Right forelimb (tissue), 1 donor: ENCODE data around the gene ZNF491.
A peak's percentile ranks its signal among the peaks of the same experiment; 100 is the strongest.
"Not testable (repeated sequence)": the region's sequence is repeated elsewhere in the genome, so short reads cannot be mapped to it uniquely, and the experiment has no call there.

Source experiments
- DNase-seq: peaks from one replicate; pipeline ENCODE4 v3.0.0-alpha.2; 2018

The ZNF491 gene

GRCh38 chr19:11807099-11807380, 8.7 kb downstream of the ZNF491 start:
- no peak for DNase-seq

- DNase-seq: no peak
These were observed 15.3 kb downstream of the ZNF491 start for GRCh38 chr19:11813703-11814028.

GRCh38 chr19:11814029-11814699, 15.8 kb downstream of the ZNF491 start, which contains the start of gene ZNF440:
Gene ZNF440 (plus strand): TSS chr19:11814273. CDS start chr19:11814448, 175 bp downstream.
- DNase-seq: peak; percentile 98

- DNase-seq: no peak
These were observed 16.3 kb downstream of the ZNF491 start for GRCh38 chr19:11814700-11815035.

GRCh38 chr19:11821474-11822109, 23.3 kb downstream of the ZNF491 start:
- DNase-seq: no peak

GRCh38 chr19:11828957-11829876, 30.9 kb downstream of the ZNF491 start:
- not testable (repeated sequence) for DNase-seq

GRCh38 chr19:11832253-11832912, 34.1 kb downstream of the ZNF491 start:
- DNase-seq: no peak

- no peak for DNase-seq
These were observed 35.2 kb downstream of the ZNF491 start for GRCh38 chr19:11833541-11833940.

- DNase-seq: not testable (repeated sequence)
These were observed 37.3 kb downstream of the ZNF491 start for GRCh38 chr19:11835626-11836066.

- no peak for DNase-seq
These were observed 45.4 kb downstream of the ZNF491 start for GRCh38 chr19:11843722-11844121.

- DNase-seq: not testable (repeated sequence)
These were observed 49.3 kb downstream of the ZNF491 start for GRCh38 chr19:11847615-11848014.

- no peak for DNase-seq
These were observed 49.9 kb downstream of the ZNF491 start for GRCh38 chr19:11848200-11848593.

- DNase-seq: peak; percentile 89
These were observed 50.5 kb downstream of the ZNF491 start, which contains the start of gene ZNF439 for GRCh38 chr19:11848594-11849469. Gene ZNF439 (plus strand): TSS chr19:11848726. CDS start chr19:11848868, 142 bp downstream.

- DNase-seq: not testable (repeated sequence)
These were observed 52.0 kb downstream of the ZNF491 start for GRCh38 chr19:11850289-11850688.

GRCh38 chr19:11853358-11853757, 55.0 kb downstream of the ZNF491 start:
- DNase-seq: no peak

- no peak for DNase-seq
These were observed 58.4 kb downstream of the ZNF491 start for GRCh38 chr19:11856596-11857250.
